ENCODE measurements around the gene C16orf90. TPM values are rescaled to one million over a fixed set of nuclear protein-coding genes. Genes with fewer than 3 reads are reported as not detected.
A peak's percentile ranks its signal among the peaks of the same experiment; 100 is the strongest.

Gene C16orf90
- total RNA-seq (not detected), polyA plus RNA-seq (not detected)

- Histone ChIP-seq H3K27ac (no peak within 1 kb of the TSS), H3K4me1 (no peaks in the 10 kb centered on the region), H3K9me3 (no peaks in the 10 kb centered on the region), H3K27me3 (no peaks in the 10 kb centered on the region), H3K4me3 (no peak within 1 kb of the TSS), H3K36me3 (no peaks in the 10 kb centered on the region)
- FAIRE-seq, result no peak
- intact Hi-C loops (cut with DNase I), result no loop called here
- no peak for ATAC-seq
- TF ChIP-seq CTCF (IDR thresholded peaks at IDR 0.05), result no peak
- DNase-seq, result peak in 1 of 6 donors; percentile 39
- WGBS, 2 donors, result 83 to 90% methylated on average over 3 of the region's 3 CpGs
Measured at GRCh38 chr16:3495176-3495575, at the start of gene C16orf90. Gene C16orf90, minus strand, starts transcription at chr16:3495489. Its CDS starts 68 bp downstream, at chr16:3495421.

GRCh38 chr16:3542601-3543373 lies 47.5 kb upstream of the C16orf90 start:
- DNase-seq, result no peak
- no peak for FAIRE-seq
- Histone ChIP-seq H3K9me3 (no peaks in the 10 kb centered on the region), H3K27ac (no peak overlapping the region), H3K27me3 (no peaks in the 10 kb centered on the region), H3K4me1 (no peaks in the 10 kb centered on the region), H3K36me3 (peaks cover 0 to 6% (median 0%) of the 10 kb centered on the region in 3 donors), H3K4me3 (no peak overlapping the region)
- 84 to 90% methylated on average over 6 of the region's 6 CpGs for WGBS, 2 donors
- peak in 1 of 4 donors; percentile 11 for ATAC-seq
- intact Hi-C loops (cut with DNase I), result no loop called here
- no peak for TF ChIP-seq CTCF (IDR thresholded peaks at IDR 0.05)

GRCh38 chr16:3541527-3542155 lies 46.4 kb upstream of the C16orf90 start:
- WGBS, 2 donors, result 84 to 94% methylated on average over 13 of the region's 13 CpGs
- peaks cover 0 to 6% (median 5%) of the 10 kb centered on the region in 3 donors for H3K36me3 ChIP-seq
- no peak for DNase-seq

GRCh38 chr16:3538222-3538621 lies 42.9 kb upstream of the C16orf90 start:
- Histone ChIP-seq H3K36me3 (peaks cover 0 to 19% (median 9%) of the 10 kb centered on the region in 3 donors), H3K4me1 (no peaks in the 10 kb centered on the region), H3K27me3 (no peaks in the 10 kb centered on the region), H3K9me3 (no peaks in the 10 kb centered on the region), H3K27ac (no peak overlapping the region), H3K4me3 (no peak overlapping the region)
- no peak for FAIRE-seq
- DNase-seq, result no peak
- no peak for ATAC-seq
- TF ChIP-seq CTCF (IDR thresholded peaks at IDR 0.05), result no peak
- intact Hi-C loops (cut with DNase I), result no loop called here
- WGBS, 2 donors, result 80 to 94% methylated on average over 4 of the region's 4 CpGs

More at GRCh38 chr16:3541527-3542155, 46.4 kb upstream of the C16orf90 start:
- Histone ChIP-seq H3K27ac (no peak overlapping the region), H3K9me3 (no peaks in the 10 kb centered on the region), H3K4me1 (no peaks in the 10 kb centered on the region), H3K27me3 (no peaks in the 10 kb centered on the region), H3K4me3 (no peak overlapping the region)
- ATAC-seq, result no peak
- no peak for TF ChIP-seq CTCF (IDR thresholded peaks at IDR 0.05)
- intact Hi-C loops (cut with DNase I), result no loop called here
- no peak for FAIRE-seq

- intact Hi-C loops (cut with DNase I), result no loop called here
- H3K27ac ChIP-seq, result no peak overlapping the region
- 71 to 75% methylated on average over 4 of the region's 4 CpGs for WGBS, 2 donors
- DNase-seq (no peak), FAIRE-seq (no peak), ATAC-seq (no peak)
- H3K9me3 ChIP-seq, result no peaks in the 10 kb centered on the region
- TF ChIP-seq CTCF (IDR thresholded peaks at IDR 0.05), result no peak
- no peaks in the 10 kb centered on the region for H3K4me1 ChIP-seq
- peaks cover 0 to 27% (median 9%) of the 10 kb centered on the region in 3 donors for H3K36me3 ChIP-seq
- no peaks in the 10 kb centered on the region for H3K27me3 ChIP-seq
- H3K4me3 ChIP-seq, result no peak overlapping the region
Measured at GRCh38 chr16:3536851-3537250, 41.6 kb upstream of the C16orf90 start.
